Panc1 (cell line): ENCODE data around the gene ELOVL2.

Experiments
- CTCF ChIP-seq: fragments of 450-650 bp; IDR thresholded peaks from 2 replicates; pipeline ENCODE4 v1.5.1; 2017; ENCODE audit warnings: mild to moderate bottlenecking
- POLR2AphosphoS5 ChIP-seq: IDR thresholded peaks from 2 replicates; pipeline ENCODE4 v1.6.1; 2012; ENCODE audit warnings: mild to moderate bottlenecking, low read depth, low read length, moderate library complexity
- SIN3A ChIP-seq: IDR thresholded peaks from 2 replicates; pipeline ENCODE4 v1.6.1; 2012; ENCODE audit warnings: low read depth, mild to moderate bottlenecking, low read length, moderate library complexity, borderline replicate concordance; ENCODE audit not compliant: insufficient read depth
- TF ChIP-seq, protein P1 (sequence below), 2 experiments: IDR thresholded peaks; 2 replicates each; pipeline ENCODE4 v1.6.1; 2011 to 2012; ENCODE audit warnings: low read depth in 2 of 2, control low read depth in 1 of 2, low read length in 1 of 2, mild to moderate bottlenecking in 1 of 2, moderate library complexity in 1 of 2; ENCODE audit not compliant: insufficient read depth in 1 of 2

GRCh38 chr6:10939840-10940239 lies 104.3 kb downstream of the ELOVL2 start:
- TF ChIP-seq POLR2AphosphoS5: no peak
- no peak for TF ChIP-seq CTCF
- no peak for TF ChIP-seq SIN3A
- TF ChIP-seq, protein P1, sequence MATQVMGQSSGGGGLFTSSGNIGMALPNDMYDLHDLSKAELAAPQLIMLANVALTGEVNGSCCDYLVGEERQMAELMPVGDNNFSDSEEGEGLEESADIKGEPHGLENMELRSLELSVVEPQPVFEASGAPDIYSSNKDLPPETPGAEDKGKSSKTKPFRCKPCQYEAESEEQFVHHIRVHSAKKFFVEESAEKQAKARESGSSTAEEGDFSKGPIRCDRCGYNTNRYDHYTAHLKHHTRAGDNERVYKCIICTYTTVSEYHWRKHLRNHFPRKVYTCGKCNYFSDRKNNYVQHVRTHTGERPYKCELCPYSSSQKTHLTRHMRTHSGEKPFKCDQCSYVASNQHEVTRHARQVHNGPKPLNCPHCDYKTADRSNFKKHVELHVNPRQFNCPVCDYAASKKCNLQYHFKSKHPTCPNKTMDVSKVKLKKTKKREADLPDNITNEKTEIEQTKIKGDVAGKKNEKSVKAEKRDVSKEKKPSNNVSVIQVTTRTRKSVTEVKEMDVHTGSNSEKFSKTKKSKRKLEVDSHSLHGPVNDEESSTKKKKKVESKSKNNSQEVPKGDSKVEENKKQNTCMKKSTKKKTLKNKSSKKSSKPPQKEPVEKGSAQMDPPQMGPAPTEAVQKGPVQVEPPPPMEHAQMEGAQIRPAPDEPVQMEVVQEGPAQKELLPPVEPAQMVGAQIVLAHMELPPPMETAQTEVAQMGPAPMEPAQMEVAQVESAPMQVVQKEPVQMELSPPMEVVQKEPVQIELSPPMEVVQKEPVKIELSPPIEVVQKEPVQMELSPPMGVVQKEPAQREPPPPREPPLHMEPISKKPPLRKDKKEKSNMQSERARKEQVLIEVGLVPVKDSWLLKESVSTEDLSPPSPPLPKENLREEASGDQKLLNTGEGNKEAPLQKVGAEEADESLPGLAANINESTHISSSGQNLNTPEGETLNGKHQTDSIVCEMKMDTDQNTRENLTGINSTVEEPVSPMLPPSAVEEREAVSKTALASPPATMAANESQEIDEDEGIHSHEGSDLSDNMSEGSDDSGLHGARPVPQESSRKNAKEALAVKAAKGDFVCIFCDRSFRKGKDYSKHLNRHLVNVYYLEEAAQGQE (IDR thresholded peaks at IDR 0.05; ENCODE audit: insufficient read depth in 1 of 2, low read depth in 2 of 2, low read length in 1 of 2): no peak
